GM12891 (cell line): ENCODE data around the gene SYNDIG1L.

Experiments used
- PAX5 ChIP-seq: IDR thresholded peaks from 2 replicates; pipeline ENCODE4 v1.6.1; 2011; ENCODE audit warnings: low read length, moderate library complexity, mild to moderate bottlenecking; ENCODE audit not compliant: insufficient read depth, severe bottlenecking
- POLR2A ChIP-seq: IDR thresholded peaks from 2 replicates; pipeline ENCODE4 v1.6.1; 2011; ENCODE audit warnings: low read depth, low read length, control low read depth
- POLR2AphosphoS5 ChIP-seq: IDR thresholded peaks from 2 replicates; pipeline ENCODE4 v1.6.1; 2011; ENCODE audit warnings: low read depth, low read length, control low read depth
- POU2F2 ChIP-seq: IDR thresholded peaks from 2 replicates; pipeline ENCODE4 v1.6.1; 2011; ENCODE audit warnings: low read depth, mild to moderate bottlenecking, control low read depth, low read length, moderate library complexity
- SPI1 ChIP-seq: IDR thresholded peaks from 2 replicates; pipeline ENCODE4 v1.6.1; 2011; ENCODE audit warnings: low read depth, low read length, control low read depth
- TAF1 ChIP-seq: IDR thresholded peaks from 2 replicates; pipeline ENCODE4 v1.6.1; 2011; ENCODE audit warnings: low read depth, low read length, control low read depth

- no peak for TF ChIP-seq POLR2AphosphoS5
- TF ChIP-seq PAX5: no peak
- no peak for TF ChIP-seq TAF1
- no peak for TF ChIP-seq POLR2A
- no peak for TF ChIP-seq POU2F2
- TF ChIP-seq SPI1: no peak
These were observed 6.9 kb downstream of the SYNDIG1L start for GRCh38 chr14:74419086-74419485.
